Natural killer cell (primary cell): ENCODE measurements around the gene RPAP3. TPM values are rescaled to one million over a fixed set of nuclear protein-coding genes. Genes with fewer than 3 reads are reported as not detected.

Source experiments
- ATAC-seq, 3 donors: fragments of 150-1000 bp in 2 of 3; fragments of 200-7000 bp in 1 of 3; cut with Tn5 transposase; 1 replicate in 1 of 3; 2 replicates in 2 of 3; pipeline ENCODE4 v1.10.0; 2021; ENCODE audit warnings: mild to moderate bottlenecking in 2 of 3, moderate library complexity in 2 of 3
- DNase-seq, 2 donors: peaks; one replicate each; pipeline versions ENCODE4 v3.0.0 to v3.0.0-alpha.2; 2013 to 2021; ENCODE audit warnings: mixed read lengths in 1 of 2
- H3K27ac ChIP-seq: one replicate; pipeline ENCODE4 v1.5.1; 2013; ENCODE audit warnings: mild to moderate bottlenecking, low read length
- H3K27me3 ChIP-seq: one replicate; pipeline ENCODE4 v1.6.1; 2013; ENCODE audit warnings: low read length; ENCODE audit not compliant: control insufficient read depth, insufficient read depth
- H3K36me3 ChIP-seq: one replicate; pipeline ENCODE4 v1.6.1; 2013; ENCODE audit warnings: low read length; ENCODE audit not compliant: control insufficient read depth, insufficient read depth
- H3K4me1 ChIP-seq: one replicate; pipeline ENCODE4 v1.6.1; 2013; ENCODE audit warnings: low read length; ENCODE audit not compliant: control insufficient read depth, insufficient read depth
- H3K4me3 ChIP-seq: one replicate; pipeline ENCODE4 v1.5.1; 2013; ENCODE audit warnings: low read length
- H3K9me3 ChIP-seq: one replicate; pipeline ENCODE4 v1.6.1; 2013; ENCODE audit warnings: low read length; ENCODE audit not compliant: control insufficient read depth, insufficient read depth
- H3K27ac Mint-ChIP-seq, 2 donors: one replicate each; pipeline ENCODE4 v1.8.0; 2022; ENCODE audit warnings: mild to moderate bottlenecking in 2 of 2, mixed read lengths in 2 of 2, moderate library complexity in 1 of 2
- H3K27me3 Mint-ChIP-seq, 2 donors: one replicate each; pipeline ENCODE4 v1.8.0; 2022; ENCODE audit warnings: low read depth in 2 of 2, mixed read lengths in 2 of 2
- H3K36me3 Mint-ChIP-seq: one replicate; pipeline ENCODE4 v1.8.0; 2022; ENCODE audit warnings: mixed read lengths
- H3K4me1 Mint-ChIP-seq, 2 donors: one replicate each; pipeline ENCODE4 v1.8.0; 2022; ENCODE audit warnings: mixed read lengths in 2 of 2
- H3K4me3 Mint-ChIP-seq: one replicate; pipeline ENCODE4 v1.8.0; 2022; ENCODE audit warnings: mild to moderate bottlenecking, moderate library complexity, mixed read lengths
- H3K9me3 Mint-ChIP-seq, 2 donors: one replicate each; pipeline ENCODE4 v1.8.0; 2022; ENCODE audit warnings: mixed read lengths in 2 of 2
- CTCF ChIP-seq: fragments of 200-600 bp; IDR thresholded peaks from one replicate; pipeline ENCODE4 v1.8.0; 2022; ENCODE audit warnings: antibody characterized with exemption
- WGBS: methylation state at CpG from one replicate; pipeline ENCODE4 v1.1.7; 2013; ENCODE audit warnings: missing lambda C conversion rate; ENCODE audit not compliant: insufficient coverage; 5-methylcytosine and 5-hydroxymethylcytosine counted together
- intact Hi-C: fragments of 100-400 bp; cut with micrococcal nuclease; formaldehyde crosslinking; loops from one replicate; pipeline ENCODE4 v1.14.2; 2022
- total RNA-seq, 4 donors: library from RNA; stranded (reverse); fragments of 120-200 nt in 1 of 4; gene quantifications; one replicate each; pipeline versions ENCODE4 v1.2.3 to v1.2.4, GENCODE V29; 2013 to 2022

RPAP3 gene
- total RNA-seq, 3 donors from 2014 or later (not counting 1 experiment from before 2014, with no cell fraction given) = 22.8 to 35.8 (median 24.8) TPM

- Histone ChIP-seq H3K36me3 (no peaks in the 10 kb centered on the region), H3K27me3 (no peaks in the 10 kb centered on the region), H3K4me3 (no peak overlapping the region), H3K27ac (no peak overlapping the region), H3K9me3 (no peaks in the 10 kb centered on the region), H3K4me1 (no peaks in the 10 kb centered on the region)
- H3K36me3 Mint-ChIP-seq = no peaks in the 10 kb centered on the region
- peaks cover 0 to under 1% of the 10 kb centered on the region in 2 donors for H3K27me3 Mint-ChIP-seq
- no peak overlapping the region for H3K27ac Mint-ChIP-seq
- TF ChIP-seq CTCF = no peak
- WGBS = 94% methylated on average over 7 of the region's 8 CpGs
- H3K9me3 Mint-ChIP-seq = no peaks in the 10 kb centered on the region
- peaks cover 0 to 4% of the 10 kb centered on the region in 2 donors for H3K4me1 Mint-ChIP-seq
- DNase-seq (no peak), ATAC-seq (no peak)
- H3K4me3 Mint-ChIP-seq = no peak overlapping the region
- intact Hi-C loops = no loop called here
These were observed 24.5 kb upstream of the RPAP3 start for GRCh38 chr12:47730341-47730744.

- no peaks in the 10 kb centered on the region for H3K9me3 Mint-ChIP-seq
- Histone ChIP-seq H3K9me3 (no peaks in the 10 kb centered on the region), H3K27ac (no peak overlapping the region), H3K4me1 (no peaks in the 10 kb centered on the region), H3K4me3 (no peak overlapping the region), H3K27me3 (no peaks in the 10 kb centered on the region), H3K36me3 (no peaks in the 10 kb centered on the region)
- H3K27me3 Mint-ChIP-seq = peaks cover 6 to 8% of the 10 kb centered on the region in 2 donors
- H3K4me3 Mint-ChIP-seq = no peak overlapping the region
- no peak for DNase-seq
- intact Hi-C loops = no loop called here
- H3K4me1 Mint-ChIP-seq = peaks cover 4 to 5% of the 10 kb centered on the region in 2 donors
- no peak overlapping the region for H3K27ac Mint-ChIP-seq
- WGBS = 79% methylated on average over 3 of the region's 3 CpGs
- TF ChIP-seq CTCF = no peak
- no peak for ATAC-seq
- no peaks in the 10 kb centered on the region for H3K36me3 Mint-ChIP-seq
These were observed 23.4 kb upstream of the RPAP3 start for GRCh38 chr12:47729233-47729632.

DNA sequence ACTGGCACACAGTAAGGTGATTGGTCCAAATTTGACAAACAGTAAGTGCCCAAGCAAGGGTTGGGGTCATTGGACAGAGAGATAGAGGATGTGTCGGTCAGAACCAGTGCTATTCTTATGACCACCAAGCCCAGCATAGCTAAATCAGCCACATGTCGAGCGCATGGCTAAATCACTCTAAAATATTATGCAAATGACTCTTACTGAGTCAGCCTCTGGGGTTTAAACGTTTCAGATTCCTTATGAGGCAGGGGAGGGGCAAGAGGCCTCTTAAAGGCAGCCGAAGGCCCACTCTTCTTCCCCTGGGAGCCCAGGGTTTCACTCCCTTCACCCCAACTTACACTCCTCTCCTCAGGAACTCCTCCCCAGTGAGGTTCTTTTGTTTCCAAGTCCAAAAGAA lies 20.1 kb upstream of the RPAP3 start:
- H3K27me3 Mint-ChIP-seq = peaks cover 9 to 18% of the 10 kb centered on the region in 2 donors
- no peaks in the 10 kb centered on the region for H3K9me3 ChIP-seq
- no peak overlapping the region for H3K27ac Mint-ChIP-seq
- no peak for TF ChIP-seq CTCF
- H3K27ac ChIP-seq = no peak overlapping the region
- intact Hi-C loops = no loop called here
- WGBS = 71% methylated on average over 5 of the region's 5 CpGs
- H3K27me3 ChIP-seq = peaks cover 4% of the 10 kb centered on the region
- H3K36me3 ChIP-seq = no peaks in the 10 kb centered on the region
- H3K4me1 ChIP-seq = peaks cover 22% of the 10 kb centered on the region
- DNase-seq (no peak), ATAC-seq (no peak)
- no peak overlapping the region for H3K4me3 Mint-ChIP-seq
- no peaks in the 10 kb centered on the region for H3K9me3 Mint-ChIP-seq
- peaks cover 32 to 34% of the 10 kb centered on the region in 2 donors for H3K4me1 Mint-ChIP-seq
- no peak overlapping the region for H3K4me3 ChIP-seq
- no peaks in the 10 kb centered on the region for H3K36me3 Mint-ChIP-seq

DNA sequence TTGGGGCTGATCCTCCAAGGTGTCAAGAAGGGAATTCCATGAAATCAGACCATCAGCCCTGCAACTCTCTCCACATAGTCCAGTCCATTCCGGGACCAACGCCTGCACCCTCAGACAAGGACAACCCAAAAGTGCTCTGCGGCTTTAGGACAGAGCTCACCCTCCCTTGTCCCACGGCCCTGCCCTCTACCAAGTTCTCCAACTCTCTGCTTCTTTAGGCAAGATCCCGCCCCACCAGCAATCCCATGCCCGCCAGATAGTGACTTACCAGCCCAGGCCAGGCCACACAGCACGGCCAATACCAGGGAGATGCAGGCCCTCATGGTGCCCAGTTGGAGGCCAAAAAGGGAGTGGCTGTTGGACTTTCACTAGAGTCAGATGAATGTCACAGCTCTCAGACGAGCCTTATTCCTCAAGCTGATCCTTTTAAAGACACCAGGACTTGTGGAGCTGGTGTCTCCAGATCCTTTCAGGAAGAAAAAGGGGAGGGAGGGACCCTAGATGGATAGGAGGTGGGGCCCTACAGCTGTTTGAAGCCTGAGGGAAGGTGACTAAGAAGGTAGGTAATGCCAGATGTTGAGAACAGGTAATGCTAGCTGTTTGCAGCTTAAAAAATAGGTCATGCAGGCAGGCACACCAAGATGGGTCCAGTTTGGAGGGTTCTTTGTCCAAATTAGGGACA lies 19.4 kb upstream of the RPAP3 start, which contains the start of gene ENDOU:
ENDOU (minus strand) TSS at position 400 of the 682 bp plus-strand sequence; CDS start at position 323, 77 bp downstream.
- H3K27ac Mint-ChIP-seq = peak within 1 kb of the TSS in 1 of 2 donors; percentile 66
- no peak for TF ChIP-seq CTCF
- no peaks in the 10 kb centered on the region for H3K9me3 Mint-ChIP-seq
- Histone ChIP-seq H3K4me3 (no peak within 1 kb of the TSS), H3K36me3 (no peaks in the 10 kb centered on the region), H3K9me3 (no peaks in the 10 kb centered on the region), H3K27me3 (peaks cover 4% of the 10 kb centered on the region), H3K4me1 (peaks cover 27% of the 10 kb centered on the region), H3K27ac (no peak within 1 kb of the TSS)
- peaks cover 9 to 18% of the 10 kb centered on the region in 2 donors for H3K27me3 Mint-ChIP-seq
- no peak for ATAC-seq
- intact Hi-C loops = no loop called here
- no peak within 1 kb of the TSS for H3K4me3 Mint-ChIP-seq
- no peak for DNase-seq
- H3K4me1 Mint-ChIP-seq = peaks cover 35 to 37% of the 10 kb centered on the region in 2 donors
- H3K36me3 Mint-ChIP-seq = no peaks in the 10 kb centered on the region
- WGBS = 91% methylated on average over 8 of the region's 8 CpGs
